Pancreas (tissue), 10 donors: ENCODE results near the gene UBE2D4. TPM values are rescaled to one million over a fixed set of nuclear protein-coding genes. Genes with fewer than 3 reads are reported as not detected.

Experiments used
- ATAC-seq, 4 donors: fragments of 200-7000 bp; cut with Tn5 transposase; one replicate each; pipeline versions ENCODE4 v1.8.0 to v1.9.1; 2020; ENCODE audit warnings: mild to moderate bottlenecking in 4 of 4, moderate library complexity in 4 of 4
- DNase-seq, 6 donors: peaks; one replicate each; pipeline ENCODE4 v3.0.0-alpha.2; 2020
- FAIRE-seq: peaks from 2 replicates; lab custom pipeline; 2012; peaks lifted over from hg19 to GRCh38; lab: Jason Lieb, UNC
- H3K27ac ChIP-seq, 4 donors: fragments of 200-600 bp; sonication (generic); 1 replicate in 3 of 4; 2 replicates in 1 of 4; pipeline versions ENCODE4 v1.5.0 to v1.8.0; 2020
- H3K27me3 ChIP-seq, 4 donors: fragments of 200-600 bp; one replicate each; pipeline ENCODE4 v1.8.0; 2021
- H3K36me3 ChIP-seq, 3 donors: fragments of 200-600 bp; sonication (generic) in 1 of 3; one replicate each; pipeline versions ENCODE4 v1.5.0 to v1.8.0; 2020 to 2021
- H3K4me1 ChIP-seq, 3 donors: fragments of 200-600 bp; one replicate each; pipeline ENCODE4 v1.8.0; 2021
- H3K4me3 ChIP-seq, 4 donors: fragments of 200-600 bp; sonication (generic) in 2 of 4; one replicate each; pipeline versions ENCODE4 v1.5.0 to v1.8.0; 2020 to 2021
- H3K9me3 ChIP-seq, 4 donors: fragments of 200-600 bp; one replicate each; pipeline ENCODE4 v1.8.0; 2021
- WGBS, 2 donors: extraction: QIAGEN DNeasy Blood & Tissue Kit; methylation state at CpG; one replicate each; pipeline ENCODE4 v1.1.7; 2013; 5-methylcytosine and 5-hydroxymethylcytosine counted together
- intact Hi-C, 3 donors: fragments of 100-400 bp; cut with DNase I; formaldehyde crosslinking; loops; one replicate each; pipeline versions ENCODE4 v1.11.1 to v1.14.2; 2022
- polyA plus RNA-seq, 2 donors: library from polyadenylated mRNA; stranded (reverse); fragments of 200-250 nt; gene quantifications; one replicate each; pipeline ENCODE4 v1.2.3, GENCODE V29; 2013
- total RNA-seq, 6 donors: library from RNA; stranded (reverse); fragmentation: NEBNext Ultra II Directional in 4 of 6; extraction: Animal tissue kit (Norgen Biotek cat#: 25700) in 4 of 6; gene quantifications; one replicate each; pipeline versions ENCODE4 v1.2.1 to v1.2.4, GENCODE V29; 2021 to 2023
- TF ChIP-seq, protein P1 (sequence below), 4 donors: fragments of 200-600 bp; sonication (generic) in 3 of 4; IDR thresholded peaks; one replicate each; pipeline versions ENCODE4 v1.5.0 to v1.8.0; 2021; ENCODE audit warnings: antibody characterized with exemption in 4 of 4
- donor health status: healthy with polysubstance abuse.
- donor health status: DM: no; HTN: no; CAD: no; lungs with moderate emphysema.
- donor health status: DM: no; HTN: no; CAD: no.
- donor health status: control.
- donor health status: control.
- donor health status: Bipolar disorder and iron deficiency.
- donor health status: DM: yes; HTN: yes; CAD: no.
- donor health status: DM: no; HTN: no; CAD: no.
- donor health status: DM: no; HTN: no; CAD: no.
- donor health status: DM: yes; HTN: yes; CAD: no.

The UBE2D4 gene
- total and polyA plus RNA-seq, 8 donors = 12.0 to 19.5 (median 15.8) TPM

DNA sequence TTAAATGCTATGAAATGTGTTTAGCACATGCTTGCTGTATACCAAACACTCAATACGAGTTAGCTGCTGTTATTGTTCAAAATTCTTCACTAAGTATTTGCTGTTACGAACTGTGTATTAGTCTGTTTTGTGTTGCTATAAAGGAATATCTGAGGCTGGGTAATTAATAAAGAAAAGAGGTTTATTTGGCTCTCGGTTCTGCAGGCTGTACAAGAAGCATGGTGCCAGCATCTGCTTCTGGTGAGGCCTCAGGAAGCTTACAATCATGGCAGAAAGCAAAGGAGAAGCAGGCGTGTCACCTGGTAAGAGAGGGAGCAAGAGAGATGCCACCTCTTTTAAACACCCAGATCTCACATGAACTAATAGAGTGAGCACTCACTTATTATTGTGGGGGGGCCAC lies 1.6 kb downstream of the UBE2D4 start:
- DNase-seq (no peak), ATAC-seq (no peak), FAIRE-seq (no peak)
- WGBS, 2 donors = 96% methylated on average over 4 of the region's 4 CpGs
- no peaks in the 10 kb centered on the region for H3K27me3 ChIP-seq
- H3K4me3 ChIP-seq = no peak overlapping the region
- no peaks in the 10 kb centered on the region for H3K36me3 ChIP-seq
- no peak overlapping the region for H3K27ac ChIP-seq
- peaks cover 4 to 15% (median 7%) of the 10 kb centered on the region in 3 donors for H3K4me1 ChIP-seq
- TF ChIP-seq, protein P1, sequence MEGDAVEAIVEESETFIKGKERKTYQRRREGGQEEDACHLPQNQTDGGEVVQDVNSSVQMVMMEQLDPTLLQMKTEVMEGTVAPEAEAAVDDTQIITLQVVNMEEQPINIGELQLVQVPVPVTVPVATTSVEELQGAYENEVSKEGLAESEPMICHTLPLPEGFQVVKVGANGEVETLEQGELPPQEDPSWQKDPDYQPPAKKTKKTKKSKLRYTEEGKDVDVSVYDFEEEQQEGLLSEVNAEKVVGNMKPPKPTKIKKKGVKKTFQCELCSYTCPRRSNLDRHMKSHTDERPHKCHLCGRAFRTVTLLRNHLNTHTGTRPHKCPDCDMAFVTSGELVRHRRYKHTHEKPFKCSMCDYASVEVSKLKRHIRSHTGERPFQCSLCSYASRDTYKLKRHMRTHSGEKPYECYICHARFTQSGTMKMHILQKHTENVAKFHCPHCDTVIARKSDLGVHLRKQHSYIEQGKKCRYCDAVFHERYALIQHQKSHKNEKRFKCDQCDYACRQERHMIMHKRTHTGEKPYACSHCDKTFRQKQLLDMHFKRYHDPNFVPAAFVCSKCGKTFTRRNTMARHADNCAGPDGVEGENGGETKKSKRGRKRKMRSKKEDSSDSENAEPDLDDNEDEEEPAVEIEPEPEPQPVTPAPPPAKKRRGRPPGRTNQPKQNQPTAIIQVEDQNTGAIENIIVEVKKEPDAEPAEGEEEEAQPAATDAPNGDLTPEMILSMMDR (IDR thresholded peaks at IDR 0.05) = no peak
- intact Hi-C loops = no loop called here
- no peaks in the 10 kb centered on the region for H3K9me3 ChIP-seq

DNA sequence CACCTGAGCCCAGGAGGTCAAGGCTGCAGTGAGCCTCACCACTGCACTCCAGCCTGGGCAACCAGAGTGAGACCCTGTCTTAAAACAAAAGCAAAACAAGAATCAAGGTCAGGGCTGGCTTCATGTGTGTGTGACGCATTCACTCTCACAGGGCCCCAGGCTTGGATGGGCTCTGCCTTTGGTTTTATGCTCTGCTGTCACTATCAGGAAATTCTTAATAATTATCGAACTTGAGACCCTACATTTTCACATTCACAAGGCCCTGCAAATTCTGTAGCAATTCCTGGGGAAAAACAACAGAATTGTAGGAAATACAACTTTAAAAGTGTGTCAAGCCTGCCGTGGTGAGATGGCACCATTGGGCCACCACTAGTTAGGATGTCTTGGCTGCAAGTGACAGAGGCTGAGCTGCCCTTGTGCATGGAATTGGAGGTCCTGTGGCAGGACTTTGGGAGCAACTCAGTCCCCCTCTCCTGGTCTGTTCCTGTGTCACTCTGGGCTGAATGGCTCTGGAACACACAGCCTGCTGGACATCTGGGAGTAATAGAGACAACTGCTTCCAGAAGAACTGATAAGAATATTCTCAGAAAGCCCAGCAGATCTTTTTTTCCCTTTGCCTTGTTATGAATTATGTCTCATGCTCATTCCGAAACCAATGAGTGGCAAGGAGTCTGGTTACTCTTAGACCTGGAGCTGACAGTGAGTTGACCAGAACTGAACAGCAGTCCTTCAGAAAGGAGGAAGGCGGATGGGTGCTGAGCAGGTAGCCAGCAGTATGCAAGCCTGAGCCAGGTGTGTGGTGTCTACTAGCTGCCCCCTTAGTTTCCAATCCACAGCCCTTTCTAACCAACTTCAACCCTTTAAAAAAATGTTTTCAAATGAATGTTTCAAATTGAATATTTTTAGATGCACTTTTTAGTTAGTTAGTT lies 3.6 kb downstream of the UBE2D4 start:
- no peak for FAIRE-seq
- Histone ChIP-seq H3K4me3 (no peak overlapping the region), H3K27ac (no peak overlapping the region), H3K27me3 (no peaks in the 10 kb centered on the region), H3K36me3 (no peaks in the 10 kb centered on the region), H3K9me3 (no peaks in the 10 kb centered on the region), H3K4me1 (peaks cover 4 to 15% (median 4%) of the 10 kb centered on the region in 3 donors)
- DNase-seq = no peak
- intact Hi-C loops = no loop called here
- TF ChIP-seq, protein P1 (IDR thresholded peaks at IDR 0.05) = no peak
- 96 to 99% methylated on average over 5 of the region's 5 CpGs for WGBS, 2 donors
- no peak for ATAC-seq

DNA sequence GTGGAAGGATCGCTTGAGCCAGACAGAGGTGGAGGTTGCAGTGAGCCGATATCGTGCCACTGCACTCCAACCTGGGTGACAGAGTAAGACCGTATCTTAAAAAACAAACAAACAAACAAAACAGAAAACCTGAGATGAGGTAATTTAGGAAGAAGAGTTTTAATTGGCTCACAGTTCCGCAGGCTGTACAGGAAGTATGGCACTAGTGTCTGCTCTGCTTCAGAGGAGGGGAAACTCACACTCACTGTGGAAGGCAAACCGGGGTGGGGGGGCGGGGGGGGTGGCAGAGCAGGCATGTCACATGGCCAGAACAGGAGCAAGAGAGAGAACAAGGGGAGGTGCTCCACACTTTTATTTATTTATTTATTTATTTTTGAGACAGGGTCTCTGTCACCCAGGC lies 5.1 kb downstream of the UBE2D4 start:
- FAIRE-seq (no peak), DNase-seq (no peak), ATAC-seq (no peak)
- intact Hi-C loops = no loop called here
- Histone ChIP-seq H3K36me3 (no peaks in the 10 kb centered on the region), H3K9me3 (no peaks in the 10 kb centered on the region), H3K27ac (no peak overlapping the region), H3K27me3 (no peaks in the 10 kb centered on the region), H3K4me1 (peaks cover 0 to 9% (median 0%) of the 10 kb centered on the region in 3 donors), H3K4me3 (no peak overlapping the region)
- WGBS, 2 donors = 78 to 81% methylated on average over 7 of the region's 7 CpGs
- TF ChIP-seq, protein P1 (IDR thresholded peaks at IDR 0.05) = no peak

DNA sequence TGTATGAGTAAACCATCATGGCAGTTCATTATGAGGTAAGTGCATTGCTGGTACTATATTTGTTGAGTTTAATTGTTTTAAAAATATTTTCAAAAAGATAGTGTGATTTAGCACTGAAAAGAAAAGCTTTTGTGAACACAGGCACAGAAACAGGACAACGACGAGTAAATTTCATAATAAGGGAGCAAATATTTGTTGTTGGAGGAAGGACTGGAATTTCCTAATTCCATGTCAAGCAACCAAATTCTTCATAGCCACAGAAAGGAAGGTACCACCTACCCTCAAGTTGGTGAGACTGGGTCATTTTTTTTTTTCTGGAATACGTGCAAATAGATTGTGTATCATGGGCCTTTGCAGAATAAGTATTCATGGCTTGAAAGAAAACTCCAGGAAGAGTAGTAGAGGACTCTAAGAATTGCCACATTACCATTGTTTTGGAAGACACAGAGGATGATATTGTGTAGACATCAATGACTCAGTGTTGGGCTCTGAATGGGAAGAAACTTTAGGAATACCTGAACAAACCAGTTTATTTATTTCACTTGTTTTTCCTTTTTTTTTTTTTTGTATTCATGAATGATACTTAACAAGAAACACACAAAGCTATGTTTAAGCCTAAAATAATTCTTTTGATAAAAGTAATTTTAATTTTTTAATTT lies 7.8 kb downstream of the UBE2D4 start:
- intact Hi-C loops = no loop called here
- Histone ChIP-seq H3K27me3 (no peaks in the 10 kb centered on the region), H3K4me1 (peaks cover 13 to 17% (median 13%) of the 10 kb centered on the region in 3 donors), H3K9me3 (no peaks in the 10 kb centered on the region), H3K36me3 (no peaks in the 10 kb centered on the region), H3K27ac (no peak overlapping the region), H3K4me3 (no peak overlapping the region)
- FAIRE-seq (no peak), DNase-seq (no peak), ATAC-seq (no peak)
- 80 to 92% methylated on average over 3 of the region's 3 CpGs for WGBS, 2 donors
- TF ChIP-seq, protein P1 (IDR thresholded peaks at IDR 0.05) = no peak
